ENCODE results near the gene ACTG2. TPM values are rescaled to one million over a fixed set of nuclear protein-coding genes. Genes with fewer than 3 reads are reported as not detected.

The ACTG2 gene
- polyA plus RNA-seq, 3 donors = not detected

DNA sequence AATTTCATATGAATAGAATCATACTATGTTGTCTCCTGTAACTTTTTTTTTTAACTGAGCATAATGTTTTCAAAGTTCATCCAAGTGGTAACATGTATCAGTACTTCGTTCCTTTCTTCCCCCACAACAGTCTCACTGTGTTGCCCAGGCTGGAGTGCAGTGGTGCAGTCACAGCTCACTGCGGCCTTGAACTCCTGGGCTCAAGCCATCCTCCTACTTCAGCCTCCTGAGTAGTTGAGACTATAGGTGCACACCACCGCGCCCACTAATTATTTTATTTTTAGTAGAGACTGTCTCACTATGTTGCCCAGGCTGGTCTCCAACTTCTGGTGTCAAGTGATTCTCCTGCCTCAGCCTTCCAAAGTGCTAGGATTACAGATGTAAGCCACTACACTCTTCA is 68.5 kb downstream of the ACTG2 start:
- no peaks in the 10 kb centered on the region for H3K27me3 ChIP-seq (ENCODE audit: control insufficient read depth in 2 of 2, insufficient read depth in 2 of 2, low read length in 2 of 2)
- no peaks in the 10 kb centered on the region for H3K4me1 ChIP-seq (ENCODE audit: control insufficient read depth in 1 of 2, insufficient read depth in 2 of 2, low read length in 2 of 2)
- H2AFZ ChIP-seq (ENCODE audit: insufficient read depth, low read depth, low read length, poor library complexity, severe bottlenecking) = no peak overlapping the region
- Mint-ChIP-seq H3K4me3 (no peak overlapping the region), H3K36me3 (peaks cover 40 to 41% of the 10 kb centered on the region in 2 donors), H3K27ac (peak overlapping the region in 2 of 7 donors; percentile 32 to 46), H3K4me1 (peaks cover 14% of the 10 kb centered on the region), H3K27me3 (ENCODE audit: low read depth in 3 of 3) (no peaks in the 10 kb centered on the region), H3K9me3 (peaks cover 0 to 9% (median 3%) of the 10 kb centered on the region in 7 donors)
- H3K9ac ChIP-seq (ENCODE audit: insufficient read depth, low read length, poor library complexity, severe bottlenecking) = no peak overlapping the region
- TF ChIP-seq, protein P1, sequence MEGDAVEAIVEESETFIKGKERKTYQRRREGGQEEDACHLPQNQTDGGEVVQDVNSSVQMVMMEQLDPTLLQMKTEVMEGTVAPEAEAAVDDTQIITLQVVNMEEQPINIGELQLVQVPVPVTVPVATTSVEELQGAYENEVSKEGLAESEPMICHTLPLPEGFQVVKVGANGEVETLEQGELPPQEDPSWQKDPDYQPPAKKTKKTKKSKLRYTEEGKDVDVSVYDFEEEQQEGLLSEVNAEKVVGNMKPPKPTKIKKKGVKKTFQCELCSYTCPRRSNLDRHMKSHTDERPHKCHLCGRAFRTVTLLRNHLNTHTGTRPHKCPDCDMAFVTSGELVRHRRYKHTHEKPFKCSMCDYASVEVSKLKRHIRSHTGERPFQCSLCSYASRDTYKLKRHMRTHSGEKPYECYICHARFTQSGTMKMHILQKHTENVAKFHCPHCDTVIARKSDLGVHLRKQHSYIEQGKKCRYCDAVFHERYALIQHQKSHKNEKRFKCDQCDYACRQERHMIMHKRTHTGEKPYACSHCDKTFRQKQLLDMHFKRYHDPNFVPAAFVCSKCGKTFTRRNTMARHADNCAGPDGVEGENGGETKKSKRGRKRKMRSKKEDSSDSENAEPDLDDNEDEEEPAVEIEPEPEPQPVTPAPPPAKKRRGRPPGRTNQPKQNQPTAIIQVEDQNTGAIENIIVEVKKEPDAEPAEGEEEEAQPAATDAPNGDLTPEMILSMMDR (IDR thresholded peaks at IDR 0.05) = no peak
- H4K20me1 ChIP-seq (ENCODE audit: insufficient read depth, low read length) = no peaks in the 10 kb centered on the region
- WGBS (ENCODE audit: insufficient coverage) = no CpG with 5 or more reads among the region's 4 CpGs
- DNase-seq = no peak
- H3K9me3 ChIP-seq (replicated peaks in 1 of 2; ENCODE audit: control insufficient read depth in 1 of 2, insufficient read depth in 1 of 2, low read length in 2 of 2) = no peaks in the 10 kb centered on the region
- no peak overlapping the region for H3K4me2 ChIP-seq (replicated peaks; ENCODE audit: extremely low read depth, low read length, poor library complexity, severe bottlenecking)
- intact Hi-C loops (cut with micrococcal nuclease) = no loop called here
- no peak overlapping the region for H3K4me3 ChIP-seq (replicated peaks in 1 of 3; ENCODE audit: low read depth in 2 of 3, low read length in 3 of 3)
- no peaks in the 10 kb centered on the region for H3K79me2 ChIP-seq (ENCODE audit: insufficient read depth, low read length)
- H3K27ac ChIP-seq (ENCODE audit: low read depth in 1 of 2, low read length in 2 of 2) = no peak overlapping the region
- H3K36me3 ChIP-seq (replicated peaks in 1 of 2; ENCODE audit: control insufficient read depth in 1 of 2, insufficient read depth in 2 of 2, low read length in 2 of 2) = peaks cover 30 to 38% of the 10 kb centered on the region in 2 donors

GRCh38 chr2:73961823-73962615 is 69.2 kb downstream of the ACTG2 start:
- no peaks in the 10 kb centered on the region for H3K9me3 ChIP-seq (replicated peaks in 1 of 2; ENCODE audit: control insufficient read depth in 1 of 2, insufficient read depth in 1 of 2, low read length in 2 of 2)
- H3K4me2 ChIP-seq (replicated peaks; ENCODE audit: extremely low read depth, low read length, poor library complexity, severe bottlenecking) = no peak overlapping the region
- TF ChIP-seq, protein P1 (IDR thresholded peaks at IDR 0.05) = no peak
- no peak overlapping the region for H3K9ac ChIP-seq (ENCODE audit: insufficient read depth, low read length, poor library complexity, severe bottlenecking)
- H3K27me3 ChIP-seq (ENCODE audit: control insufficient read depth in 2 of 2, insufficient read depth in 2 of 2, low read length in 2 of 2) = no peaks in the 10 kb centered on the region
- H3K79me2 ChIP-seq (ENCODE audit: insufficient read depth, low read length) = no peaks in the 10 kb centered on the region
- DNase-seq = no peak
- H3K4me3 Mint-ChIP-seq = no peak overlapping the region
- peaks cover 14% of the 10 kb centered on the region for H3K4me1 Mint-ChIP-seq
- intact Hi-C loops (cut with micrococcal nuclease) = no loop called here
- WGBS (ENCODE audit: insufficient coverage) = 100% methylated on average over 2 of the region's 12 CpGs
- H3K36me3 ChIP-seq (replicated peaks in 1 of 2; ENCODE audit: control insufficient read depth in 1 of 2, insufficient read depth in 2 of 2, low read length in 2 of 2) = peaks cover 23 to 31% of the 10 kb centered on the region in 2 donors
- H3K27ac ChIP-seq (ENCODE audit: low read depth in 1 of 2, low read length in 2 of 2) = no peak overlapping the region
- H2AFZ ChIP-seq (ENCODE audit: insufficient read depth, low read depth, low read length, poor library complexity, severe bottlenecking) = no peak overlapping the region
- H3K4me3 ChIP-seq (replicated peaks in 1 of 3; ENCODE audit: low read depth in 2 of 3, low read length in 3 of 3) = no peak overlapping the region
- peaks cover 32 to 34% of the 10 kb centered on the region in 2 donors for H3K36me3 Mint-ChIP-seq
- peaks cover 0 to 9% (median 3%) of the 10 kb centered on the region in 7 donors for H3K9me3 Mint-ChIP-seq
- no peaks in the 10 kb centered on the region for H4K20me1 ChIP-seq (ENCODE audit: insufficient read depth, low read length)
- H3K27ac Mint-ChIP-seq = peak overlapping the region in 1 of 7 donors; percentile 19
- no peaks in the 10 kb centered on the region for H3K27me3 Mint-ChIP-seq (ENCODE audit: low read depth in 3 of 3)
- H3K4me1 ChIP-seq (ENCODE audit: control insufficient read depth in 1 of 2, insufficient read depth in 2 of 2, low read length in 2 of 2) = no peaks in the 10 kb centered on the region

Data from CD14-positive monocyte (primary cell).